Activated CD4-positive, alpha-beta T cell treated with anti-CD3 and anti-CD28 coated beads for 4 hours (primary cell): Measurements from ENCODE around the gene HEY2.
"Not testable (repeated sequence)": the region's sequence is repeated elsewhere in the genome, so short reads cannot be mapped to it uniquely, and the experiment has no call there.

Source experiments
- DNase-seq, 2 donors: peaks; one replicate each; pipeline ENCODE4 v3.0.0-alpha.2; 2020

HEY2 gene

GRCh38 chr6:125773387-125774341, 24.2 kb downstream of the HEY2 start:
- DNase-seq: no peak

- DNase-seq: not testable (repeated sequence)
Measured at GRCh38 chr6:125776107-125776826, 26.8 kb downstream of the HEY2 start.

- DNase-seq: peak; percentile 74 to 85
Measured at GRCh38 chr6:125779924-125780539, 30.6 kb downstream of the HEY2 start.

GRCh38 chr6:125780540-125781313, 31.3 kb downstream of the HEY2 start:
- peak; percentile 62 to 65 for DNase-seq

GRCh38 chr6:125781314-125781868, 32.0 kb downstream of the HEY2 start:
- DNase-seq: peak in 1 of 2 donors; percentile 68

- DNase-seq: no peak
Measured at GRCh38 chr6:125784365-125784764, 34.9 kb downstream of the HEY2 start.

GRCh38 chr6:125787791-125788190, 38.4 kb downstream of the HEY2 start:
- no peak for DNase-seq

GRCh38 chr6:125789167-125789566, 39.7 kb downstream of the HEY2 start:
- DNase-seq: no peak

GRCh38 chr6:125789576-125790357, 40.3 kb downstream of the HEY2 start:
- peak; percentile 25 to 30 for DNase-seq

GRCh38 chr6:125790358-125791150, 41.1 kb downstream of the HEY2 start, which contains the start of gene NCOA7:
NCOA7 (plus strand) TSS chr6:125790960; CDS start chr6:125815355, 24,395 bp downstream.
- peak; percentile 71 to 75 for DNase-seq

GRCh38 chr6:125791151-125791819, 41.9 kb downstream of the HEY2 start:
- peak; percentile 49 to 51 for DNase-seq

- DNase-seq: no peak
Measured at GRCh38 chr6:125791820-125792165, 42.4 kb downstream of the HEY2 start.

- DNase-seq: no peak
Measured at GRCh38 chr6:125792172-125792571, 42.7 kb downstream of the HEY2 start.

- DNase-seq: no peak
Measured at GRCh38 chr6:125792680-125793079, 43.2 kb downstream of the HEY2 start.

GRCh38 chr6:125793280-125793679, 43.8 kb downstream of the HEY2 start:
- no peak for DNase-seq

GRCh38 chr6:125793863-125794262, 44.4 kb downstream of the HEY2 start:
- DNase-seq: peak in 1 of 2 donors; percentile 51

GRCh38 chr6:125794342-125795137, 45.1 kb downstream of the HEY2 start:
- DNase-seq: no peak

- no peak for DNase-seq
Measured at GRCh38 chr6:125795301-125795700, 45.9 kb downstream of the HEY2 start.
